GM12873 (cell line): Measurements from ENCODE around the gene DIAPH1.

Experiments used
- TF ChIP-seq, protein P1 (sequence below): IDR thresholded peaks from 2 replicates; pipeline ENCODE4 v1.5.1; 2012; ENCODE audit warnings: low read depth, mild to moderate bottlenecking, moderate library complexity, low read length, control low read depth; ENCODE audit not compliant: insufficient read depth; ENCODE audit errors: missing control alignments

The DIAPH1 gene

DNA sequence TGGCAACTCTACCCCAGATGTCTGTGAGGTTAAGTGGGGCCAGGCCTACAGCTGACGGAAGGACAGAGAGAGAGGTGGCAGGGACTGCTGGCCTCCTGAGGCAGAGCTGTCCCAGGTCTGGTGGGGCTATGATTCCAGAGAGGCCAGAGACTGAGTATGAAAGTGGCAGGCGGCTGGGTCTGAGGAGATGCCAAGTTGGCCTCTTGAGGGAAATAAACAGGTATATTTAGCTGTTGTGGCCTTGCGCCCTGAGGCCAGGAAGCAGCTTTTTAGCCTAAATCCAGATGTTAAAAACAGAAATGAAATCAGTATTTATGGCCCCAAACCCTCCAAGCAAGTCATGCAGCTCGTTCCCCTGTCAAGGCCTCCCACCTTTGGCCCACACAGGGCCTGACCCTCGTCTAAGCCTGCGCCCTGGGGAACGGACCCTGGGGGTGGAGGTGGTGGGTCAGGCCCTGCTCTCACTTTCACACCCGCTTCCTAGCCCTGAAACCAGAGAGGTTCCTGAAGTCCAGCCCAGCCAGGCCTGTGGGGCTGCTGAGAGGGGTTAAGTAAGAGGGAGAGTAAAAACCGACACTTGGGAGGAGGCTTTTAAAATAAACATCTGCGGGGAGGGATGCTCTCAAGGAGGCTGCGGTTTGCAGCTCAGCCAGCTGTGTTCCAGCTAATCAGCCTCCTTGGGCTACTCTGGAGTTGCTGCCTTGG, 111.3 kb downstream of the DIAPH1 start:
- TF ChIP-seq, protein P1, sequence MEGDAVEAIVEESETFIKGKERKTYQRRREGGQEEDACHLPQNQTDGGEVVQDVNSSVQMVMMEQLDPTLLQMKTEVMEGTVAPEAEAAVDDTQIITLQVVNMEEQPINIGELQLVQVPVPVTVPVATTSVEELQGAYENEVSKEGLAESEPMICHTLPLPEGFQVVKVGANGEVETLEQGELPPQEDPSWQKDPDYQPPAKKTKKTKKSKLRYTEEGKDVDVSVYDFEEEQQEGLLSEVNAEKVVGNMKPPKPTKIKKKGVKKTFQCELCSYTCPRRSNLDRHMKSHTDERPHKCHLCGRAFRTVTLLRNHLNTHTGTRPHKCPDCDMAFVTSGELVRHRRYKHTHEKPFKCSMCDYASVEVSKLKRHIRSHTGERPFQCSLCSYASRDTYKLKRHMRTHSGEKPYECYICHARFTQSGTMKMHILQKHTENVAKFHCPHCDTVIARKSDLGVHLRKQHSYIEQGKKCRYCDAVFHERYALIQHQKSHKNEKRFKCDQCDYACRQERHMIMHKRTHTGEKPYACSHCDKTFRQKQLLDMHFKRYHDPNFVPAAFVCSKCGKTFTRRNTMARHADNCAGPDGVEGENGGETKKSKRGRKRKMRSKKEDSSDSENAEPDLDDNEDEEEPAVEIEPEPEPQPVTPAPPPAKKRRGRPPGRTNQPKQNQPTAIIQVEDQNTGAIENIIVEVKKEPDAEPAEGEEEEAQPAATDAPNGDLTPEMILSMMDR, result no peak

DNA sequence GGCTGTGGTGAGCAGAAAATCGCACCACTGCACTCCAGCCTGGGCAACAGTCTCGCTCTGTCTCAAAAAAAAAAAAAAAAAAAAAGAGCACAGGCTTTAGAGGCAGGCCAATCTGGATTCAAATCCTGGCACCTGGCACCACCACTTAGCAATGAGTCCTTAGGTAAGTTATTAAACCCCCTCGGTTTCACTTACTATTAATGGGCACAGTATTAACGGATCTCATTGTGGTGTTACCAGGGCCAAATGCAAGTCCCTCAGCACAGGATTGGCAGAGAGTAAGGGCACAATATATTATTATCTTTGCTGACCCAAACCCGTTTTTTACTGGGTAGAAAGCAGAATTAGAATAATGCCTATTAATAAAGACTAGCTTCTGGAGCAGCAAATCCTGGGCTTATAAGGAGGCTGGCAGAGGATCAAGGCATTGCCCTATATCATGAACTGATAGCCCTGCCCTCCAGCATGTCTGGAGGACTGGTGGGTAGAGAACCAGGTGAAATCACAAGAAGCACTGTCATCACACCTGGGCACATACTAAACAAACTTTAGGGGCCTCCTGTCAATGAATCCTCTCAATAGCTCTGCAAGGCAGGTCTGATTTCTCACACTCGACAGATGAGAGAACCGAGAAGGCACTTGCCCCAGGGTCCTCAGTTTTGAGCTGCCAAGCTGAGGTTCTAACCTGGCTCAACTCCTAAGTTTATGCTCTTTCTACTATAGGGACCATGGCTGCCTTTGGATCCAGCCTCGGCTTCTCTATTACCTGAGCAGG, 112.2 kb downstream of the DIAPH1 start:
- TF ChIP-seq, protein P1, result no peak

DNA sequence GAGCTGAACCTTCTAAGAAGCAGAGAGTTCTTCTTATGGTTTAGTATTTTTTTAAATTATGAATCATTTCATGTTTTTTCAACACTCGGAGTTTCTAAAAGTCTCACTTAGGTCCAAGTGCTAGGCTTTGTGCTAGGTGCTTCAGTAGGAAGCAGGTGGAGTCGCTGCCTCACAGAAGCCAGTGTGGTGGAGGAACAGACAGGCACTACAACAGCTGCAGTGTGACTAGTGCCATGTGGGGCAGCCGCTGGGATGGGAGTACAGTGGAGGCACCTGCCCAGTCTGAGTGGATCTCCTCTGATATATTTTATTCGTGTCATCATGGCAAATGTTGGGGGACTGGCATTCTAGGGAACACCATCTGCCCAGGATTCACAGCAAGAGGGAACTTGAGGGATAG, 114.6 kb downstream of the DIAPH1 start:
- TF ChIP-seq, protein P1, result no peak

DNA sequence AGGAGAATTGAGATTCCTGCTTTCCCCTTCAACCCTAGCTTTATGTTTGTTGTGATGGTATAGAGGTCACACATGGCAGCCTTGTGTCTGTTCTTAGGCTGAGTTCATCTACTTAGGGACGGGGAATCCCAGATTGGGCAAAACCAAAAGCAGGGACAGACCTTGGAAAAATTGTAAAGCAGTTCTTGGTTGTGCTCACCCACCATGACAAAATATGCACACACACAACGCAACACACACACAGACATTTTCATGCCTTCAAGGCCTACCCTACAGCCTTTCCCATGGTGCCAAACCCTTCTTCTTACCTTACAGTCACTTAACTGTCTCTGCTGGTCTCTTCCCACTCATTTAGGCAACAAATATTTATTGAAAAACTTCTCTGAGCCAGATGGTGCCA, 115.1 kb downstream of the DIAPH1 start:
- TF ChIP-seq, protein P1, result no peak

DNA sequence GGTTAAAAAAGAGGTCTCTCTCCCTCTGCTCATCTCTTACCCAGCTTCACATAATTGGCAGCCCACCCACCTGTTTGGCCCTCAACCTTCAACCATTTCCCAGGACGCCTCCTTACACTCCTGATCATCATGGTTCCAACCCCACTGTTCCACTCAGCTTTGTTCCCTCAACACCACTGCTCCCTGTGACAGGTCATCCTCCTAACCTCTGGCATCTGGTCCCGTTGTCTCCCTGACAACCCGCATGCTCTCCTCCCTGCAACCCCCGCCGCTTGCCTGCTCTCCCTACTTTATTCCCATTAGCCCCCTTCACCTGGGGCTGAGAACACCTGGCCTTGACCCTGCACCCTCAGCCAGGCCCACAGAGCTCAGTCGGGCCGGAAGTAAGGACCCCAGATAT, 117.0 kb downstream of the DIAPH1 start:
- TF ChIP-seq, protein P1, result no peak

DNA sequence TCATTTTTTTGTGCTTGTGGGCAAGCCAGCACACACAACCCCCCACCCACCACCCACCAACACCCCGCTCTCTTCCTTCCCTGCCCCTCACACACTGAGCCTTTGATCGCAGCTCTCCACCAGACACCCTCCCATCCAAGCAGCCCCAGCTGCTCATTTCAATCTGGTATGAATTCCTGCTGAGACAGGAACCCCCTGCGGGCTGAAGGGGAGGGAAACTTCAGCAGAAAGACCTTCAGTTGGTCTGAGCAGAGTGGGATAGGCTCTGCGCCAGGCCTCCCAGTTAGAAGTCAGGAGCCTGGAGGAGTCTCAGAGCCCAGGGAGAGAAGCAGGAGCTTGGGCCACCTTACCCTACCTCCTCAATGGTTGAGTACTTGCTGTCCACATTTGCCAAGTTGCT, 122.8 kb downstream of the DIAPH1 start:
- TF ChIP-seq, protein P1, result no peak

DNA sequence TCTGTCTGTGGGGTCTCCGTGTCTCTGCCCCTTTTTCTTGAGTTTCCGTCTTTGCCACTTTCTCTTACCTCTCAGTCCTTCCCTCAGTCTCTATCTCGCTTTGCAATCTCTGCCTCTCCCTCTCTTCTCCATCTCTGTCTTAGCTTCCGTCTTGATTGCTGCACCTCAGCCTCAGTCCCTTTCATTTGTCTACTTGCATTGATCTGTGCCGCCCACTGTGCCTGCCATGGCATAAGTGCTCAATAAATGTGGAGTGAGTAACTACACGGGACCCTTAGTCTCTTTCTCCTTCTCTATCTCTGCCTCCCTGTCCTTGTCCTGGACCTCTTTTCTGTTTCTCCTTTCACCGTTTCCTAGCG, 123.4 kb downstream of the DIAPH1 start:
- TF ChIP-seq, protein P1, result no peak
